BJ (cell line): ENCODE measurements around the gene TMEM266. TPM values are rescaled to one million over a fixed set of nuclear protein-coding genes. Genes with fewer than 3 reads are reported as not detected.
A peak's percentile ranks its signal among the peaks of the same experiment; 100 is the strongest.

Experiments used
- CTCF ChIA-PET: fragments of 350-600 bp; formaldehyde crosslinking; extraction: SDS; loops from one replicate; lab custom pipeline; 2021; ENCODE audit warnings: antibody characterized with exemption, inconsistent platforms; lab: Yijun Ruan, JAX
- POLR2A ChIA-PET: fragments of 300-600 bp; sonication (Branson Sonifier 250); formaldehyde crosslinking; extraction: SDS; loops from one replicate; lab custom pipeline; 2021; ENCODE audit warnings: antibody characterized with exemption; lab: Charles Lee
- DNase-seq: peaks from one replicate; pipeline ENCODE4 v3.0.0-alpha.2; 2011; ENCODE audit warnings: low read depth
- H3K27me3 ChIP-seq: 2 replicates; pipeline ENCODE4 v1.6.0; 2011; ENCODE audit warnings: low read length; ENCODE audit not compliant: control insufficient read depth, insufficient read depth
- H3K36me3 ChIP-seq: 2 replicates; pipeline ENCODE4 v1.5.1; 2011; ENCODE audit warnings: low read length; ENCODE audit not compliant: control insufficient read depth, insufficient read depth
- H3K4me3 ChIP-seq: 2 replicates; pipeline ENCODE4 v1.5.1; 2011; ENCODE audit warnings: low read depth, mild to moderate bottlenecking, control low read depth, low read length
- CTCF ChIP-seq: IDR thresholded peaks from 2 replicates; pipeline ENCODE4 v1.5.1; 2011; ENCODE audit warnings: low read depth, mild to moderate bottlenecking, control low read depth, inconsistent platforms, low read length, moderate library complexity; ENCODE audit not compliant: insufficient read depth
- polyA plus RNA-seq: library from polyadenylated mRNA; depleted of rRNA; stranded (reverse); fragments of >200 nt; gene quantifications from 2 replicates; pipeline ENCODE4 v1.2.3, GENCODE V29; 2011

Gene TMEM266
- polyA plus RNA-seq, 1 experiment, result 0.18 TPM

- H3K27me3 ChIP-seq, result no peaks in the 10 kb centered on the region
Observed at GRCh38 chr15:76229266-76229665, 169.5 kb downstream of the TMEM266 start.

GRCh38 chr15:76233921-76234320 is 174.1 kb downstream of the TMEM266 start:
- DNase-seq, result no peak
- Histone ChIP-seq H3K4me3 (no peak overlapping the region), H3K27me3 (no peaks in the 10 kb centered on the region), H3K36me3 (peaks cover 1% of the 10 kb centered on the region; the same call in 1 of the 2 replicates)
- CTCF ChIA-PET, result interaction anchor here (1.2 to 3.4 kb wide), 5 partner anchors 20 to 633 kb away, joined by 3 to 14 read pairs (median 7); partner anchors contain the start of gene ISL2
- POLR2A ChIA-PET, result no interaction called here
- no peak for TF ChIP-seq CTCF

More at GRCh38 chr15:76229266-76229665, 169.5 kb downstream of the TMEM266 start:
- H3K36me3 ChIP-seq, result peaks cover 5% of the 10 kb centered on the region
- TF ChIP-seq CTCF, result no peak
- no peak for DNase-seq
- H3K4me3 ChIP-seq, result no peak overlapping the region
- ChIA-PET CTCF (interaction anchor here (1.2 to 2.0 kb wide), 4 partner anchors 11 to 638 kb away, joined by 3 to 5 read pairs (median 4); no protein-coding TSS in a partner anchor), POLR2A (no interaction called here)

GRCh38 chr15:76234337-76234889 is 174.6 kb downstream of the TMEM266 start:
- TF ChIP-seq CTCF, result no peak
- DNase-seq, result no peak
- Histone ChIP-seq H3K36me3 (peaks cover 1% of the 10 kb centered on the region; the same call in 1 of the 2 replicates), H3K4me3 (no peak overlapping the region), H3K27me3 (no peaks in the 10 kb centered on the region)
- ChIA-PET POLR2A (no interaction called here), CTCF (interaction anchor here (0.7 to 3.4 kb wide), 14 partner anchors 10 to 632 kb away, joined by 3 to 17 read pairs (median 4); partner anchors contain the start of gene ISL2)

- POLR2A ChIA-PET, result no interaction called here
- peak; percentile 15 for DNase-seq
- peak; percentile 52 for TF ChIP-seq CTCF
- CTCF ChIA-PET, result interaction anchor here (0.7 to 3.4 kb wide), 23 partner anchors 8 to 636 kb away, joined by 3 to 17 read pairs (median 4); partner anchors contain the start of gene ISL2
- no peak overlapping the region for H3K4me3 ChIP-seq
- H3K27me3 ChIP-seq, result no peaks in the 10 kb centered on the region
- peaks cover 1% of the 10 kb centered on the region; the same call in 1 of the 2 replicates for H3K36me3 ChIP-seq
Observed at GRCh38 chr15:76235186-76235826, 175.5 kb downstream of the TMEM266 start.

GRCh38 chr15:76236350-76236749 is 176.6 kb downstream of the TMEM266 start:
- Histone ChIP-seq H3K4me3 (no peak overlapping the region), H3K27me3 (no peaks in the 10 kb centered on the region), H3K36me3 (no peaks in the 10 kb centered on the region)
- DNase-seq, result no peak
- POLR2A ChIA-PET, result no interaction called here
- CTCF ChIA-PET, result interaction anchor here (0.8 to 3.4 kb wide), 13 partner anchors 8 to 635 kb away, joined by 3 to 17 read pairs (median 6); partner anchors contain the start of gene ISL2
- TF ChIP-seq CTCF, result no peak
